NCI-H2107 (cell line): ENCODE measurements around the gene PRR3.
"Not testable (repeated sequence)": the region's sequence is repeated elsewhere in the genome, so short reads cannot be mapped to it uniquely, and the experiment has no call there.

Experiments
- DNase-seq: peaks from one replicate; lab custom pipeline; 2025; lab: John Stamatoyannopoulos, UW

The PRR3 gene

DNA sequence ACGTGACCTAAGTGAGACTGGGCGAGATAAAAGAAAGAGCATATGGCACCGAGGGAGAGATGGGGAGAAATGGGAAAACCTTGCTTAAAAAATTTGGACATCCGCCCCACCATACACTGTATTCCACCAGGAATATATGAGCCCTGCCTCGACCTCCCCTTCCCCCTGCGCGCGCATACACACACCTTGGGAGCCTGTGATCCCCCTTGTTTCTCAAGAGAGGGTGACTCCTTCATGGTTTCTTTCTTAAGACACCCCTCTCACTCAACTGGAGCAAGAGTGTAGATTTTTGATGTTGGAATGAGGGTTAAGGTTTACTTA lies 14.6 kb downstream of the PRR3 start:
- no peak for DNase-seq

GRCh38 chr6:30572148-30572547 lies 15.1 kb downstream of the PRR3 start:
- no peak for DNase-seq

DNA sequence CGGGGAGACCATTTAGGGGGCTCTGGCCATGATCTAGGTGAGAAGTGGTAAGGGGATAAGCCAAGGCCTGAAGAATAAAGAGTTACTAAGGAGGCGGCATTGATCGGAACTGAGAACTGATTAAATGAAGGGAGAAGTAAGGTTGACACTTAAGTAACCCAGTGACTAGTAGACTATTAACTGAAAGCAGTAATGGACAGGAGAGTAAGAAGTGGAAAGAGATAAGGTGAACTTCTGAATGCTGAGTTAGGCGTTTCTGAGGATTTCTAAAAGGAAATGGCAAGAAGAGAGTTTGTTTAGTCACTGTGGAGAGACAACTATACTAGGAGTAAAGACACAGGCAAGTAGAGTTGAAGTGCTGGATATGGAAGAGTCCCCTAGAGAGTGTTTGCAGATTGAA lies 16.0 kb downstream of the PRR3 start:
- no peak for DNase-seq

- no peak for DNase-seq
Measured at GRCh38 chr6:30578051-30578450, 21.0 kb downstream of the PRR3 start.

- DNase-seq: no peak
Measured at GRCh38 chr6:30583921-30584320, 26.8 kb downstream of the PRR3 start.

DNA sequence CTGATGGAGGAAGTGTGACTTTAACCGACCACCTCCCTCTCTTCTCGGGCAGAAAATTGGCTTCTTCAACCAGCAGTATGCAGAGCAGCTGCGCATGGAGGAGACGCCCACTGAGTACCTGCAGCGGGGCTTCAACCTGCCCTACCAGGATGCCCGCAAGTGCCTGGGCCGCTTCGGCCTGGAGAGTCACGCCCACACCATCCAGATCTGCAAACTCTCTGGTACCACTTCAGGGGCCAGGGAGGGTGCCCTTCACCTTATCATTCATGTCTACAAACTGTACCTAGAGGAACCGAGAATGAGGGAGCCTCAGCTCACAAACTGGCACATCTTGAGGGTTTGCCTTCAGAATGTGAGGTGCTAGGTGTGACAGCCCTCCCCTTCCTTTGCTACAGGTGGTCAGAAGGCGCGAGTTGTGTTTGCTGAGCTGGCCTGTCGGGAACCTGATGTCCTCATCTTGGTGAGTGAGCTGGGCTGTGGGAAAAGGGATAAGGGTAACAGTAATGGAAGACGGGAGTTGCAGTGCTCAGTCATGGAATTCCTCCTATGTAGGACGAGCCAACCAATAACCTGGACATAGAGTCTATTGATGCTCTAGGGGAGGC lies 32.8 kb downstream of the PRR3 start:
- DNase-seq: no peak

DNA sequence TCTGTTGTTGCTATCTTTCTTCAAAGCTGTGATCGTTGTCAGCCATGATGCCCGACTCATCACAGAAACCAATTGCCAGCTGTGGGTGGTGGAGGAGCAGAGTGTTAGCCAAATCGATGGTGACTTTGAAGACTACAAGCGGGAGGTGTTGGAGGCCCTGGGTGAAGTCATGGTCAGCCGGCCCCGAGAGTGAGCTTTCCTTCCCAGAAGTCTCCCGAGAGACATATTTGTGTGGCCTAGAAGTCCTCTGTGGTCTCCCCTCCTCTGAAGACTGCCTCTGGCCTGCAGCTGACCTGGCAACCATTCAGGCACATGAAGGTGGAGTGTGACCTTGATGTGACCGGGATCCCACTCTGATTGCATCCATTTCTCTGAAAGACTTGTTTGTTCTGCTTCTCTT lies 33.4 kb downstream of the PRR3 start:
- no peak for DNase-seq

GRCh38 chr6:30591008-30591407 lies 33.9 kb downstream of the PRR3 start:
- no peak for DNase-seq

- DNase-seq: no peak
Measured at GRCh38 chr6:30592287-30592686, 35.2 kb downstream of the PRR3 start.

DNA sequence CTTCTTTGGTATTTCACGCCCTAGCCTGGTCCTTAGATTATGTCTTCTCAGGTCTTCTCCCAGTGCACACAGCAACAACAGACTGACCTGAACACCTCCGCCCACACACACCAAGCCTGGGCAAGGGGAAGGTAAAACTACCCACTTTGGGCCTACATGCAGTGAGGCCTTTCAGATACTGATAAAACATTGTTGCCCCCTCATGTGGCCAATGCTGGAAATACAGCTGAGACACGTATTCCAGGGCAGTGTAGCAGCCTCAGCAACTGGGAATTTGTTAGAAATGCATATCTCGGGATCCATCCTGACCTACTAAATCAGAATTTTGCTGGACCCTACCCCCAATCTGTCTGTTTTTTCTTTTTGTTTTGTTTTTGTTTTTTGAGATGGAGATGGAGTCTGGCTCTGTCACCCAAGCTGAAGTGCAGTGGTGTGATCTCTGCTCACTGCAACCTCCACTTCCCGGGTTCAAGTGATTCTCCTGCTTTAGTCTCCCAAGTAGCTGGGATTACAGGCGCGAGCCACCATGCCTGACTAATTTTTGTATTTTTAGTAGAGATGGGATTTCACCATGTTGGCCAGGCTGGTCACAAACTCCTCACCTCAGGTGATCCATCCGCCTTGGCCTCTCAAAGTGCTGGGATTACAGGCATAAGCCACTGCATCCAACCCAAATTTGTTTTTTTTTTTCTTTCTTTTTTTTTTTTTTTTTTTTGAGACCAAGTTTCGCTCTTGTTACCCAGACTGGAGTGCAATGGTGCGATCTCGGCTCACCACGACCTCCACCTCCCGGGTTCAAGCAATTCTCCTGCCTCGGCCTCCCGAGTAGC lies 40.4 kb downstream of the PRR3 start:
- not testable (repeated sequence) for DNase-seq

DNA sequence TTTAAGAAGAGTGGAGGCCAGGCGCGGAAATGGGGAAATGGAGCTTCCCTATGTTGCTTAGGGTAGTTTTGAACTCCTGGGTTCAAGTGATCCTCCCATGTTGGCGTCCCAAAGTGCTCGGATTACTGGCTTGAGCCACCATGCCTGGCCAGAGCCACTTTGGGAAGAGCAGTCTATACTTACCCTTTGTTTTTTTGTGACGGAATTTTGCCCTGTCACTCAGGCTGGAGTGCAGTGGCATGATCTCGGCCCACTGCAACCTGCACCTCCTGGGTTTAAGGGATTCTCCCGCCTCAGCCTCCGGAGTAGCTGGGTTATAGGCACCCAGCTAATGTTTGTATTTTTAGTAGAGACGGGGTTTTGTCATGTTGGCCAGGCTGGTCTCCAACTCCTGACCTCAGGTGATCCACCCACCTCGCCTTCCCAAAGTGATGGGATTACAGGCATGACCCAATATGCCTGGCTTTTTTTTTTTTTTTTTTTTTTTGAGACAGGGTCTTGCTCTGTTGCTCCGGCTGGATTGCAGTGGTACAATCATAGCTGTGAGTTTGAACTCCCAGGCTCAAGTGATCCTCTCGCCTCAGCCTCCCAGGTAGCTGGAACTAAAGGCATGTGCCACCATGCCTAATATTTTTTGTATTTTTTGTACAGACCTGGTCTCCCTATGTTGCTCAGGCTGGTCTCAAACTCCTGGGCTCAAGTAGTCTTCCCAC lies 42.0 kb downstream of the PRR3 start:
- DNase-seq: no peak

DNA sequence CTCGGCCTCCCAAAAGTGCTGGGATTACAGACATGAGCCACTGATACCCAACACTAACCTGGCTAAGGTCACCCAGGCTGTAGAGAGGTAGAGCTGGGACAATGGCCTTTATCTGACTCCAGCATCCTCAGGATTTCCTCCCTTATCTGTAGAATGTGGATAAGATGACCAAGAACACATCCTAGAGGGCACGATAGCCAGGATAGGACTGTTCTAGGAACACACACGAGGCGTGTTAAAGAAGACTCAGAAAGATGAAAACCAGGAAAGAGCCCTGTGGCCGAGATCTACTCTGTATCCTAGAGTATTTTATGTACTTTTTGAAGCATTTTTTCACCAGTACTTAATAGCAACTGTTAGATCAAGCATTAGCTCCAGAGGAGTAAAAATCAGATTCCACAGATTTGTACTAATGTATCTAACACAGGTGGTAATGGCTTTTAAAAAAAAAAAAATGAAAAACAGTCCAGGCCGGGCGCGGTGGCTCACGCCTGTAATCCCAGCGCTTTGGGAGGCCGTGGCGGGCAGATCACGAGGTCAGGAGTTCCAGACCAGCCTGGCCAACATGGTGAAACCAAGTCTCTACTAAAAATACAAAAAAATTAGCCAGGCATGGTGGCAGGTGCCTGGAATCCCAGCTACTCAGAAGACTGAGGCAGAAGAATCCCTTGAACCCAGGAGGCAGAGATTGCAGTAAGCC lies 42.7 kb downstream of the PRR3 start:
- no peak for DNase-seq

DNA sequence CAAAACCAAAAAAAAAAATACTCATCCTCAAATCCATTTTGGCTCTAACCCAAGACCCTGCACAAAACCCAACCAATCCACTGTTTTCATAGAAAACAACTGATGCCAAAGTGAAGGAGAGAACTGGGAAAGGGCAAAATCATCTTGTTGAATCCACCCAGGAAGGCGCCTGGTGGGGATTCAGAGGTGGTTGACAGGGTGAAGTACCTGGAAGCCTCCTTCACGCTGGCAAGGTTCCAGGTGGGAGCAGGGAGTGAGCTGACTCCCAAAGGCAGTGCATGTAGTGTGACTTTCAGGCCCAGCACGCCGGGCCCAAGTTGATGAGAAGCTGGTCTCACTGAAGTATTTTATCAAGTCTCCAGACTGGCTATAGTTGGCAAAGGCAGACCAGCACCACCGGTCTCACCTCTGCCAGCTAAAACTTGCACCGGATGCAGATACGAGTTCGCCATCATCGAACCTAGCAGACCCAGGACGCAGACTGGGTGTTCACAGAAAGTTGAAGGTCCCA lies 43.4 kb downstream of the PRR3 start:
- no peak for DNase-seq

GRCh38 chr6:30601436-30601814 lies 44.3 kb downstream of the PRR3 start:
- no peak for DNase-seq

DNA sequence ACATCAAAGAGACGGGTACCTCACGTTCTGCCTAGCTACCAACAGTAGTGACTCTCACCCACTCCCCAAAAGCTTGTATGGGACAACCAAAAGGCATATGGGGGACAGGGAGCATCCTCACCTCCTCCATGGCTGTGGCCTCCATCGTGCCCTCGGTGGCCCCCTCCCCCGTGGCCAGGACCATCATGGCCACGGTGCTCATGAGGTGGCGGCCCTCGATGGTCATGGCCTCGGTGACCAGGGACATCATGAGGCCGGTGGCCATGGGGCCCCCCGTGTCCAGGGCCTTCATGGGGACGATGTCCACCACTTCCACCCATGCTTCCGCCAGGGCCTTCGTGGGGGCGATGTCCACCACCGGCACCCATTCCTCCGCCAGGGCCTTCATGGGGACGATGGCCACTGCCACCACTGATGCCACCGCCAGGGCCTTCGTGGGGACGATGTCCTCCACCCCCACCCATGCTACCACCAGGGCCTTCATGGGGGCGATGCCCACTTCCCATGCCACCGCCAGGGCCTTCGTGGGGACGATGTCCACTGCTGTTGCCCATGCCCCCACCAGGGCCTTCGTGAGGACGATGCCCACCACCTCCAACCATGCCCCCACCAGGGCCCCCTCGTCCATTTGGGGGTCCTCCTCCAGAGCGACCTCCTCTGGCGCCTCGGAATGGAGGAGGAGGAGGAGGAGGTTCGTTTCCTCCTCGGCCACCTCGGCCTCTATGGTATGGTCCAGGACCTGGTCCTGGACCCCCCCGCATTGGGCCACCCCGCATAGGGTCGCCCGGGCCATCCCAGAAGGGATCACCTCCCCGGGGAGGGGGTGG lies 44.9 kb downstream of the PRR3 start:
- no peak for DNase-seq

DNA sequence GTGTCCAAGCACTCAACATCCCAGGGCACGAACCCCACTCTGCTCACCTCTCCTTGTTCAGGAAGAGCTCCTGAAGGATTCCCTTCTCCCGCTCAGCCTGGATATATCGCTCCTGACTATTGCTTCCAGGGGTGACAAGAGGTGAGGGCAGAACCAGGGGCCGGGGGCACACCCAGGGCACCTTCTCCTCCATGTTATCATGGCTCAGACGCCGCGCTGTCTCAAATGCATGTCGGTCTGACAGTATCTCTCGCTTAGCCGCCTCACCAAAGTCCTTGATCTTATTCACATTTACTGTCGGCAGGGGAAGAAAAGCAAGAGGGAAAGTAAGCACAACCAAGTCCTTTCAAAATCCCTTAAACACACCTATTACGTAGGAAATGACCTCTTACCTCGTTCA lies 46.9 kb downstream of the PRR3 start:
- no peak for DNase-seq

- DNase-seq: no peak
Measured at GRCh38 chr6:30610065-30610464, 53.0 kb downstream of the PRR3 start.

DNA sequence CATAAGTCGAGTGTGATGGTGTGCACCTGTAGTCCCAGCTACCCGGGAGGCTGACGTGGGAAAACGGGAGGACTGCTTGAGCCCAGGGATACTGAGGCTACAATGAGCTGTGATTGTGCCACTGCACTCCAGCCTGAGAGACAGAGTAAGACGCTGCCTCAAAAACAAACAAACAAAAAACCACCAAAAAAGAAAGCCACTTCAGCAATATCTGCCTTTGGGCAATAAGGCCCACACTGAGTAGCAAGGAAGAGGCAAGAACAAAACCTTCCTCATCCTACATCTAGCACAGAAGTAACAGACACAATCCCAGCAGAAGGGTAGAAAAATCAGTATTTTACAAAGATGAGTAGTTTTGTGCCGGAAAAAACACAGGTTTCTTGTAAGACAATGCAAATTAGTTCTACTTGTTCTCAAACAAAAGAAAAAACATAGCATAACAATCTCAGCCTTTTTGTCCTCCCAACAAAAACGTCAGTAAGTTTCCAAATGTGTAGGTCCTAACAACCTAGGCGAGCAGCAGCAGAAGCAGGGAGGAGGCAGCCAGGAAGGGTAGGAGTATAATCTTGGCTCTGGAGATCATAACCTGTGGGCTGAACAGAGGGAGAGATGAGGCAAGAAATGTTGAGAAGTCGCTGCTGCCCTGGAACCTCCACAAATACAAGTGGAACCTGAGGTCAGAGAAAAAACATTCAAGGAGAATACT lies 54.2 kb downstream of the PRR3 start:
- no peak for DNase-seq

GRCh38 chr6:30611856-30612194 lies 54.7 kb downstream of the PRR3 start:
- no peak for DNase-seq

DNA sequence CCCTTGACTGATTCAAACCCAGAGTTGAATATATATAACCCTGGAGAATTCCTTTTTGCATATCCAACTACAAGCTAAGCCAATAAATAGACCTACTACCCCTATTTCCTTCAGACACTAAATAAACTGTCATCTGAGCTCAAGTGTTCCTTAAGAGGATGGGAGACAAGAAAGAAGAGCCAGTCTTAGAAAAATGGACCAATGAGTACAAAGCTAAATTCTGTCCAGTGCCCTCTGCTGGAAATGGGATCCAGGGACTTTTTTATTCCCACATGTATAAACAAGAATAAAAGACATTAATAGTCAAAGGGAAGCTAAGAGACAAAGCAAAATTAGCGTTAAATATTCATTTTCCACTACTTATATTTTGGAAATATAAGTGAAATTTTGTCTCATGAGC lies 55.1 kb downstream of the PRR3 start:
- no peak for DNase-seq

GRCh38 chr6:30612687-30613248 lies 55.7 kb downstream of the PRR3 start:
- DNase-seq: no peak
